Middle frontal gyrus (tissue), 1 donor: ENCODE measurements around the gene ARL4D.
"Not testable (repeated sequence)": the region's sequence is repeated elsewhere in the genome, so short reads cannot be mapped to it uniquely, and the experiment has no call there.

Source experiments
- DNase-seq: peaks from one replicate; pipeline ENCODE4 v3.0.0-alpha.2; 2015; ENCODE audit warnings: low spot score; ENCODE audit errors: extremely low spot score

The ARL4D gene

DNA sequence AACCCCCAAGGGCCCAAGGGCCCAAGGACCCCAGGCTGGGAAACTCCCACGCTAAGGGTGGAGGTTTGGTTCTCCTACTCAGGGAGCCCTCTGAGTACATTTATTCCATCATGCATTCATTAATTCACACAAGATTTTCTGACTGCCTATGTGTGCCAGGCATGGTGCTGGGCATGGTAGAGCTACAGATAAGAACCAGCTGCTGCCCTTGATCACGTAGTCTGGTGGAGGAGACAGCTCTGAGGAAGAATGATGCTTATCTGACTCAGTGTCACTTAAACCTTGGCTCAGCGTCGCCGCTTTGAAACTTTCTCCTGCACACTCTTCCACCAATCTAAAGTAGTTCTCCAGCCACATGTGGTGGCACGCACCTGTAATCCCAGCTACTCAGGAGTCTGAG is 3.6 kb upstream of the ARL4D start:
- no peak for DNase-seq

GRCh38 chr17:43396491-43397060 is 2.2 kb upstream of the ARL4D start:
- no peak for DNase-seq

- no peak for DNase-seq
These were observed 1.1 kb downstream of the ARL4D start for GRCh38 chr17:43399839-43400328.

GRCh38 chr17:43400943-43401717 is 2.3 kb downstream of the ARL4D start:
- no peak for DNase-seq

- no peak for DNase-seq
These were observed 3.3 kb downstream of the ARL4D start for GRCh38 chr17:43402078-43402477.

DNA sequence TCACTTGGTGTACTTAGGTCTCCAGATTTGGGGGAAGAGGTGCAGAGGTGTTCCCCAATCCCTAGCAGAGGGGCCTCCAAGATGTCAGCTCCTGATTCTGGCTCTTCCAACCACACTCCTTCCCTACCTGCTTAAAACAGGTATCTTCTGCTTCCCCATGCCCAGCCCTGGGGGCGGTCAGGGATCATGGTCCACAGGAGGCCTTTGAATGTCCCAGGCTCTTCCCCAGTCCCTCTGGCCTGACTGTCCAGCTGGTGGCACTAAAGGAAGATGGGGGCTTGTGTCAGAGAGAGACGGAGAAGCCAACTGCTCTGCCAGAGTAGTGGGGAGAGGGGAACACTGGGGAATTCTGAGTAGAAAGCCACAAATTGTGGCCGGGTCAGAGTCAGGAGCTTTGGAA is 3.8 kb downstream of the ARL4D start:
- DNase-seq, result no peak

GRCh38 chr17:43403846-43404245 is 5.1 kb downstream of the ARL4D start:
- no peak for DNase-seq

- no peak for DNase-seq
These were observed 7.1 kb downstream of the ARL4D start for GRCh38 chr17:43405861-43406260.

DNA sequence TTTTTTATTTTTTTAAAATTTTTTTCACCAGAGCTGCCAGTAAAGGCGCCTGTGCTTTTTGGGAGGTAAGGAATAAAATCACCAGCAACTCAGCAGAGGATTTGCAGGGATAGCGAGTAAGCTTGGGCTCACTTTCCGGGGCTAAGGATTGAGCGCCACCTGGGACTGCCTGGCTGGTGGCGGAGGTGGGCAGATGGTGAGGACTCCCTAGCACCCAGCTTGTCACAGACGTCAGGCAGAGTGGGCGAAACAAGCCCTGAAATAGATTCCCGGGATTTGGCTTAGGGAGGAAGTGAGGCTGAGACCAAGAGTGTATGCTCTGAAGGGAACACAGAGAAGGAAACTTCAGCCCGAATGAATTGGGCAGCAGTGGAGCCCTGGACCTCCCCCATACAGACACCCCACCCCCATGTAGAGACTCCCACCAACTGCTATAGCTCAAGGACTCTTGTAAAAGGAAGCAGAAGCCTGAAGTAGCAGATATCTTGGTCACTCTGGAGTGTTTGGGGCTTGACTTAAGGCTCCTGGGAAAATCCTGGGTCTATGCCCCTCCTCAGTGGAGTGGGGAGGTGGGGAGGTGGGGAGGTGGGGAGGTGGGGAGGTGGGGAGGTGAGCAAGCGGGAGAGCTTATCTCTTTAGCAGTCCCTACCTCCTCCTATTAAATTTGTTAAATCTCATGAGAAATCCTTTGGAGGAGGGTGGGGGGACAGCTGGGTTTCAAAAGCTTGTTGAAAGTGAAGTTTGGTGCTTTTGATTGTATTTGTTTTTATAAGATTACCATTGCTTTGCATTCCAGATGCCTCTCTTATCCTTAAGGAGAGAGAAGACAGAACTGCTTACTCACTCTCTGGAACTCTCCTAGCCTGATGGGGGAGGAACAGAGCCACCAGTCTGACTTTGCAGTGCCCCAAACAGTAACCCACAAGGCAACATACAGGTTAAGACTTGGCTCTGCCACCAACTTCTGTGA is 8.2 kb downstream of the ARL4D start:
- peak; percentile 72 for DNase-seq

DNA sequence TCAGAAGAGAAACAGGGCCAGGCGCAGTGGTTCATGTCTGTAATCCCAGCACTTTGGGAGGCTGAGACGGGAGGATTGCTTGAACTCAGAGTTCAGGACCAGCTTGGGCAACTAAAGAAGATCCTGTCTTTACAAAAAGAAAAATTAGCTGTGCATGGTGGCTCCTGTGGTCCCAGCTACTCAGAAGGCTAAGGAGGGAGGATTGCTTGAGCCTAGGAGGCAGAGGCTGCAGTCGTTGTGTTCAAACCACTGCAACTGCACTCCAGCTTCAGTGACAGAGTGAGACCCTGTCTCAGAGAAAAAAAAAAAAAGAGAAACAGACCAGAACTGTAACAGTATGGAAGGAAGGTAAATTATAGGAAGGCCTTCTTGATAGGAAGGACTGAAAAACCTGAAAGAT is 10.3 kb downstream of the ARL4D start:
- no peak for DNase-seq

DNA sequence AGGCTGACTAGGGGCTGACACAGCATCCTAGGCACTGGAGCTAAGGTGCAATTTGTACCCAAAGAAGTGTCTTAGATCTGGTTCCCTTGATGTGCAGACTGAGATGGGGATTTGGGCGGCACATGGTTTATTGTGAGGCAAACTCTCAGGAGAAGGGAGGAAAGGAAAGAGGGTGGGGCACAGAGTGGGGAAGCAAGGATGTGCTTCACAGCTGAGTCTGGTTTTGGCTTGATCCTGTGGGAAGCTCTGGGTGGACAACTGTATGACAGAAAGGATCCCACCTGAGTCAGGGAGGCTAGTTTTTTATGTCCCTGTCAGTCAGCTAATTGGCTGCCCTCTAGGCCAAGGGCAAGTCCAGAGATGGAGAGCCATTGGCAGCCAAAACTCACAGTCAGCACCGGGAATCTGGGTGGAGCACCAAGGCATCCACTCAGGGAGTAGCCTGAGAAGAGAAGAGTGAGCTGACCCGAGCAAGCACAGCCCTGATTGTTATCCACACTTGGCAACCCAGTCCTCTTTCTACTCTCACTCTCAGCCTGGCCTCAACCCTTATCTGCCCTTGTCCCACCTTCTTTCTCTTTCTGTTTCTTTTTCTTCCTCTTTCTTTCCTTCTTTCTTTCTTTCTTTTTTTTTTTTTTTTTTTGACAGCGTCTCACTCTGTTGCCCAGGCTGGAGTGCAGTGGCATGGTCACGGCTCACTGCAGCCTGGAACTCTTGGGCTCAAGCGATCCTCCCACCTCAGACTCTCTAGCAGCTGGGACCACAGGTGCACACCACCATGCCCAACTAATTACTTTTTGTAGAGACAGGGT is 12.0 kb downstream of the ARL4D start:
- DNase-seq, result no peak

GRCh38 chr17:43411369-43411677 is 12.5 kb downstream of the ARL4D start:
- DNase-seq, result no peak

DNA sequence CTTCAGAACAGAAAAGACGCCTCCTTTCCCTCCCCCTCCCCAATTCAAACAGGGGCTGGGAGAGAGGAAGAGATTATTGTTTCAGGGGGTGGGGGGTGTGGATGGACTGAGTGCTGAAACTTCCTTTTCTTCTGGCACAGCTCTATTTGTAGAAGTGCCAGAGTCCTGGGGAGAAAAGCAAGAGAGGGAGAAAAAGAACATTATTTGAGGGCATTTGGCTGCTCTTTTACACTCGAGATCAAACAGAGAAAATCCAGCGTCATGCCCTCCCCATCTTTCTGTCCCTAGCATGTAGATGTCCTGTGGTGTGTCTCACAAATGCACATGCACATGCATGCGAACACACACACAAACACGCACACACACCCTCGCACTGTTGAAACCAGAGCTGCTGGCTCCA is 13.0 kb downstream of the ARL4D start:
- DNase-seq, result no peak

- DNase-seq, result no peak
These were observed 13.4 kb downstream of the ARL4D start for GRCh38 chr17:43412166-43412565.

DNA sequence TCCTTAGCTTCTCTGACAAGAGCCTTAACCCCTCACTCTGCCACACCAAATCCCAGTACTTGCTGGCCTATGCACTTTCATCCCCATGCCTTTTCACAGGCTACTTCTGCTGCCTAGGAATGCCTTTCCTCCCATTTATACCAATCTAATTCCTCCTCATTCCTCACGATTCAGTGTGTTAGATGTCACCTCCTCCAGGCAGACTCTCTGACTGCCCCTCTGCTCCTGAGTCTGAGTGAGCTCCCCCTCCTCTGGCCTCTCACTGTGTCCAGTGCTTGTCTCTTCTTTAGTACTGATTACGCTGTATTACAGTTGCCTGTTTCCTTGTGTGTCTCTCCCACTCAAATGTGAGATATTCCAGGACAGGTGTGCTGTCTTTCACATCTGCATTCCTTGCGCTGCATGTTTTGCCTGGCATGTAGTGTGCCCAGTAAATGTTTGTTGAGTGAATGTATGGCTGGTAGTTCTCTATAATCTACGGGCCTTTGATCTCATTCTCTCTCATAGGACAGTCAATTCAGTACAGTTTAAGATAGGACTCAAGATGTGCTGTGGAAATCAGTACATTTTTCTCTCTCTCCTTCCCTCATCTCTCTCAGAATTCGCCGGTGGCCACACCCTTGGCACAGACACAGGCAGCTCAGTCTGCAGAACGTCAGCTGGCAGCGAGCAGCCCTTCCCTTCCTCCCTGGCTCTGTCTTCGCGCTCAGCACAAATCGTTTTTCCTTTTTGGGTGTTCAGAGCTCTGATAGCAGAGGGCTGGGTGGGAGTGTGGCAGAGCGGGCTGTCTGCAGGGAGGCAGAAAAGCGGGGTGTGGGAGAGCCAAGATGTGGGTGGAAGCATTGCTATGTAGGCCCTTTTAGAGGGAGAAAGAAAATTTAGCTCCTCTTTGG is 18.5 kb downstream of the ARL4D start:
- DNase-seq, result peak; percentile 80

DNA sequence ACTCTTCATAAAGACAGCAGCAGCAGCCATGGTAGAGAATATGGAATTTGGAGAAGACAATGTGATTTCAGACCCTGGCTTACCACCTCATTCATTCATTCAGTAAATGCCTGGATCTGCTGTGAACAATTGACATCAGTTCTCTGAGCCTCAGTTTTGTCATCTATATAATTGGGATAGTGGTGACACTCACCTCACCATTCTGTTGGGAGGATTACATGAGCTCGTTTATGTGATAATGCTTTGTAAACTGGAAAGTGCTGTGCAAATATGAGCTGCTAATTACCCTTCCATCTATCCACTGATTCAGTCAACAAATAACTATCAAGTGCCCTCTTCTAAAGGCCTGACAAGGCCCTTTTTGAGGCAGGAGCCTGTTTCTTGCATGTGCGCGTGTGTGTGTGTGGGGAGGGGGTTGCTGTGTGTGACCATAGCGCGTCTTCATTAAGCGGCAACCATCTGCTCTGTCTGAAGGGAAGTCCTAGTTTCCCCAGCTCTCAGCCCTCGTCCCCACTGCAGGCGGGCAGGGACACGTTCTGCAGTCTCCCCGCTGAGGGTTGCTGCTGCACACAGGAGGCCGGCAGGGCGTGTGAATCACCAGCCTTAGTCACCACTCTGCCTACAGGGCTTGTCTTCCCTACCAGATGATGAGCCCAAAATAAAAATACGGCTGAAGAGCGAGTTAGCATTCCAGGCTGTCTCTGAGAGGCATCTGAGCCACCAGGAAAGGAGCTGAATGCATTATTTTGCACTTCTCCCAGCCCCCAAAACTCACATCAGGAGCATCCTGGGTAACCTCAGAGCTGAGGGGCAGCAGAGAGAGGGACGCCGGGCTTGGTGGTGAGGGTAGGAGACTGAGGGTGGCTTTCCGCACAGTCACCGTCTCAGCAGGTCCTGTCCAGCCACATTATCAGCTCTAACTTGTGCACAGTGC is 19.9 kb downstream of the ARL4D start:
- DNase-seq, result peak; percentile 69

- not testable (repeated sequence) for DNase-seq
These were observed 20.6 kb downstream of the ARL4D start for GRCh38 chr17:43419375-43419882.

DNA sequence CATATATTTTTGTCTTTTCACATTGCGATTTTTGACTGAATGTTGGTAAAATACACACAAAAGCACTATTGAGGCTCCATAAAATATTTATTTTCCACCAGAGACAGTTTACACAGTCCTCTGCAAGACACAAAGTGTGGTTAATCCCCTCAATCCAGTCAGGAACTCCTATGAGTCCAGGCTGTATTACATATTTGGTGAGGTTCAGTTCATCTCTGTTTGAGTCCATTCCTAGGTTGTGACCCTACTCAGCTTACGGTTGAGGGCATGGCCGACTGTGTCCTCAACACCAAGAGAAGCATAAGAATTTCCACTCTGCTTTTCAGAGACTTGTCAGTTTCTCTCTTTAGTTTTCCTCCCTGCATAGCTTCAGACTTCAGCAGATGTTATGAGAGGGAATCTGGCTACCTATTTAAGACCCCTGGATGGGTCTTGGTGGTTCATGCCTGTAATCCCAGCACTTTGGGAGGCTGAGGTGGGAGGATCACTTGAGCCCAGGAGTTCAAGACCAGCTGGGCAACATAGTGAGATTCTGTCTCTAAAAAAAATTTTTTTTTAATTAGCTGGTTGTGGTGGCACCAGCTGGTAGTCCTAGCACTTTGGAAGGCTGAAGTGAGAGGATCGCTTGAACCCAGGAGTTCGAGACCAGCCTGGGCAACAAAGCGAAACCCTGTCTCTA is 25.1 kb downstream of the ARL4D start:
- no peak for DNase-seq
